HG02571 (cell line): ENCODE results near the gene PLSCR3.
A peak's percentile ranks its signal among the peaks of the same experiment; 100 is the strongest.

Experiments
- ATAC-seq: cut with Tn5 transposase; IDR thresholded peaks from one replicate; pipeline ENCODE4 v1.9.1; 2021; ENCODE audit warnings: mild to moderate bottlenecking, moderate library complexity; ENCODE audit not compliant: unreplicated experiment

The PLSCR3 gene

GRCh38 chr17:7351665-7352502, 42.4 kb downstream of the PLSCR3 start, which contains the start of gene KCTD11:
TSS of gene KCTD11 (plus strand) at chr17:7352162.
- ATAC-seq = peak; percentile 50

- no peak for ATAC-seq
Measured at GRCh38 chr17:7348478-7349242, 45.7 kb downstream of the PLSCR3 start.

- ATAC-seq = no peak
Measured at GRCh38 chr17:7347630-7348477, 46.5 kb downstream of the PLSCR3 start.

DNA sequence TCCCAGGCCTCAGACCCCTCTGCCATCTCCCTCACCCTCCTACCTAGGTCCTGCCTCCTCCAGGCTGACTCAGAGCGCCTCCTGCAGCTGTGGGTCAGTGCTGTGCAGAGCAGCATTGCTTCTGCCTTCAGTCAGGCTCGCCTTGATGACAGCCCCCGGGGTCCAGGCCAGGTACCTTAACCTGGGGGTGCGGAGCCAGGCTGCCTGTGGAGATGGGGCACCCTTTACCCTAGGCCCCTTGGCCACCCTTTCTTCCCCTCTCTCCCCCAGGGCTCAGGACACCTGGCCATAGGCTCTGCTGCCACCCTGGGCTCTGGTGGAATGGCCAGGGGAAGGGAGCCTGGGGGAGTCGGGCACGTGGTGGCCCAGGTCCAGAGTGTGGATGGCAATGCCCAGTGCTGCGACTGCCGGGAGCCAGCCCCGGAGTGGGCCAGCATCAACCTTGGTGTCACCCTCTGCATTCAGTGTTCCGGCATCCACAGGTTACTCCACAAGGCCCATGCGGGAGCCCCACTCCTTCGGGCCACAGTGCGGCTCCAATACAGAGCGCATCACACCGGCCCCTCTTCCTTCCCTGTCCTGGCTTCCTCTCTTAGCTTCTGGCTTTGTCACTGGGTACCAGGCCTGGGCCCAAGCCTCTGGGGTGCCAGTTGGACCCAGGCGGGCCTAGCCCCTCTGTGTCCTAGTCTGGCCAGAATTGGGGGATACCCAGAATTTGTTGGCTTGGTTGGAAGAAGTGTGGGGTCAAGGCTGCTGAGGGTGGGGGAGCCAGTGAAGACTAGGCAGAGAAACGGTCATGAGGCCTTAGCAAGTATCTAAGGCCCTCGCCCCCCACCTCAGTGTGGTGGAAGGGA, 47.3 kb downstream of the PLSCR3 start:
- ATAC-seq = no peak

GRCh38 chr17:7343250-7343649, 51.1 kb downstream of the PLSCR3 start:
- ATAC-seq = no peak

- no peak for ATAC-seq
Measured at GRCh38 chr17:7341842-7342241, 52.5 kb downstream of the PLSCR3 start.

DNA sequence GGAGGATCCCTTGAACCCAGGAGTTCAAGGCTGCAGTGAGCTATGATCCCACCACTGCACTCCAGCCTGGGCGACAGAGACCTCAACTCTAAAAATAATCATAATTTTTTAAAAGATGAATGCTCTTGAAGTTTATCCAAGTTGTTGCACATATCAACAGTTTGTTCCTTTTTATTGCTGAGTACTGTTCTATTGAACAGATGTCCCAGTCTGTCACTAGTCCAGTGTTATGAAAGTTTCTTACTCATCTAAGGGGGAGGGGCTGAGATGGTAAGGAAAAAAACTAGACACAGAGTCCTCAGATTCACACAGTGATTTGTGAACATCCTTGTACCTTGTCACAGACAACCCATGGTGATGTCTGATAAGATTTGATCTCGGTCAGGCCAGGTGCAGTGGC, 54.1 kb downstream of the PLSCR3 start:
- no peak for ATAC-seq
